Lung microvascular endothelial cell (primary cell): Measurements from ENCODE around the gene CLEC18A. TPM values are rescaled to one million over a fixed set of nuclear protein-coding genes. Genes with fewer than 3 reads are reported as not detected.
A peak's percentile ranks its signal among the peaks of the same experiment; 100 is the strongest.
"Not testable (repeated sequence)": the region's sequence is repeated elsewhere in the genome, so short reads cannot be mapped to it uniquely, and the experiment has no call there.

Experiments
- DNase-seq, 2 donors: peaks; one replicate each; pipeline versions ENCODE4 v3.0.0 to v3.0.0-alpha.2; 2010; ENCODE audit warnings: low read depth in 2 of 2
- total RNA-seq: library from RNA; depleted of rRNA; stranded (reverse); fragments of >200 nt; gene quantifications from 2 replicates; pipeline ENCODE4 v1.2.1, GENCODE V29; 2014

Gene CLEC18A
- not detected in 2 replicates for total RNA-seq

- DNase-seq: not testable (repeated sequence)
Observed at GRCh38 chr16:69951017-69951671, at the start of gene CLEC18A. CLEC18A (plus strand) TSS chr16:69951334; CDS start chr16:69951367, 33 bp downstream.

- no peak for DNase-seq
Observed at GRCh38 chr16:69903865-69904415, 47.2 kb upstream of the CLEC18A start.

DNA sequence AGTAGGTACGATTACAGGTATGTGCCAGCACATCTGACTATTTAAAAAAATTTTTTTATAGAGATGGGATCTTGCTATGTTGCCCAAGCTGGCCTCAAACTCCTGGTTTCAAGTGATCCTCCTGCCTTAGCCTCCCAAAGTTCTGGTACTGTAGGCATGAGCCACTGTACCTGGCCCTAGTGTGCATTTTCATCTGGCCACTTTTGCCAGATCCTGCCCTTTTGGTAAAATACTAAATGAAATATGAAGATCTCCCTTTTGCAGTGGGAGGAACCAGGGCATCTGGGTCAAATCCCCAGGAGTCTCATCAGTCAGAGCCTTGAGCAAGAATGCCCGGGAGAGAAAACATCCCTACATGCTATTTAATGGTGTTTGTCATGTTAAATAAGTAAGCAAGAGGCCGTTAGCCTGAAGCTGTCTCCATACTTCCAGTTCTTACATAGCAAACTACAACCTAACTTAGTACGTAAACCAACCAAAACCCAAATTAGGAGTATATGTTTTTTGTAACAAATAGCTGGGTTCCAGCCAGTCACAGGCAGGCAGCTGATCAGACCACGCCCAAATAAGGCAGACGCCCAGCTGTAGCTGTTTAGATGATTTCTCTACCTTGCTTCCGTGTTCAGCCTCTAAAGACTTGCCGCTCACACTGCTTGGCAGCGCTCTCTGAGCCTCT, 46.5 kb upstream of the CLEC18A start:
- DNase-seq: no peak

DNA sequence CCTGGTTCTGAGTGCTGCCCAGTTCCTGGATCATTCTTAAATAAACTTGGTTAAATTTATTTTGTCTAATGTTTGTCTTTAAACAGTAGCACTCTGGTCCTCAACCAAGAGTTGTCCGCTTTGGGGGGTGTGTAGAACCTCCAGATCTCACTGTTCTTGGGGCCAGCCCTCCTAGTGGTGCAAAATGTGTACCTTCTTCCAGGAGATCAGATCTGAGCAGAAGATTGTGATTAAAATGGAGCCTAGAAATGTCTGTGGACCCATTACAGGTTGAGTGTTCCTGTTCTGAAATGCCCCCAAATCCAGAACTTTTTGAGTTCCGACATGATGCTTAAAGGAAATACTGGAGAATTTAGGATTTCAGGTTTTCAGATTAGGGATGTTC, 46.0 kb upstream of the CLEC18A start:
- no peak for DNase-seq

GRCh38 chr16:69906838-69907401, 44.2 kb upstream of the CLEC18A start:
- no peak for DNase-seq

DNA sequence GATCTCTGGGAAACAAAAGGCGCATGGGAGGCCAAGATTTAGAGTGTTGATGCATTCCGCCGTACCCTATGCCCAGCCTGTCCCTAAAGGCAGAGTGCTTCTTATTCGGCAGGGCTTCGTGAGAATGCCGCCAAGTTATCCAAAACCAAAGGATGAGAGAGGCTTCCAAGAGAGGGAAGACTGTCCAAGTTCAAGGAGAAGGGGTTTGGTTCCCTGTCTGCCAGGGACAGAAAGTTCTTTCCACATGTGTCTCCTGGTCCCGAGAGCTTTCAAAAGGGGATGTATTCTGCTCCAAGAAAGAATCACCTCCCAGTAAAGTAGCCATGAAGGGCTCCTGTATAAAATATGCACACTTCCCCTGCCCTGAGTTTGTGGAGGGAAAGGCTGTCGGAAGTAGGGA, 42.1 kb upstream of the CLEC18A start:
- no peak for DNase-seq

GRCh38 chr16:69909760-69910159, 41.4 kb upstream of the CLEC18A start:
- no peak for DNase-seq

DNA sequence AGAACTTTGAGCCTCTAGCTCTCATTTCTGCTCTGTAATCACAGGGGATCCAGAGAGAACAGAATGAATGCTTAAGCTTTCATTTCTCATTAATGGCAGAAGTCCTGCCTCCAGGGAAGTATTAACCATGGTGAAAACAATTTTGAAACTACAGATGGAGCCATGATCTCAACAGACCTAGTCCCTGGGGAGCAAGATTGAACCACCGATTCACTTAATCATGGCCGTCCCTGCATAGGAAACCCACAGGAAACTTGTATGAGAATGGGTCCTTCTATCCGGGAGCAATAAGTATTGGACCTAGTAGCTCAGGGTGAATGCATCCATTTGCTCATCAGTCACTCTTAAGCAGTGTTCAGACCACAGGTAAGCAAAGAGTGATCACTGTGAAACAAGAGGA, 40.2 kb upstream of the CLEC18A start:
- no peak for DNase-seq

DNA sequence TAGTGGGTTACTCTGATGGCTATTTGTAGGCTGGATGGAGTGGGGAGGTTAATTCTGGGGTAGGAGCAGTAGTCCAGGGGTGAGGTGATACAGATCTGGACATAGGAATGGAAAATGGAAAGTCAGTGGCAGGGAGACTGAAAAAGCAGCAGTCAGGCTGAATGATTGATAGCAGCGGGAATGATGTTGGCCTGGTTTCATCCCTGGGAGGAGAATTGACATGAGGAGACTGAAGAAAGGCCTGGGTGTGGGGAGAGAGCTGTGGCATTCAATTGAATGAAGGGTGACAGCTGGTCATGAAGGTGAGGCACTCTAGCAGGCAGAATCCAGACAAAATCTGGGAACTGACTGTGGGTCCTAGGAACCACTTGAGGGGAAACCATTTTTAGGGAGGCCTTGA, 34.7 kb upstream of the CLEC18A start:
- DNase-seq: peak in 1 of 2 donors; percentile 11

DNA sequence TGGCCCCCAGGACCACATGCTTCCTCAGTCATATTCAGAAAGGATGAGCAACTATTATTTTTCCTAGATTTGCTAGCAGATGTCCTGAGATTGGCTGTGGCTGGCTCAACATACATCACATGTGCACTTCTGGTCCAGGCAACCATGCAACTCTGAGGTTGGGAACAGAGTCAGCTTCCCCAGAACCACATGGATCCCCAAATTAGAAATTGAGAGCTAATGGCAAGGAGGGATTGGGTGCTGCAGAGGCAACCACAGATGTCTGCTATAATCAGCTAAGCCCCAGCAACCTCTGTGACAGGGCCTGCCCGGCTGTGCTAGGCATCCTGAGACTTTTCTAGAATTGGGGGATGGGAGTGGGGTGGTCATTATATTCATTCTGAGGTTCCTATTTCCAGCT, 33.8 kb upstream of the CLEC18A start:
- peak in 1 of 2 donors; percentile 18 for DNase-seq

DNA sequence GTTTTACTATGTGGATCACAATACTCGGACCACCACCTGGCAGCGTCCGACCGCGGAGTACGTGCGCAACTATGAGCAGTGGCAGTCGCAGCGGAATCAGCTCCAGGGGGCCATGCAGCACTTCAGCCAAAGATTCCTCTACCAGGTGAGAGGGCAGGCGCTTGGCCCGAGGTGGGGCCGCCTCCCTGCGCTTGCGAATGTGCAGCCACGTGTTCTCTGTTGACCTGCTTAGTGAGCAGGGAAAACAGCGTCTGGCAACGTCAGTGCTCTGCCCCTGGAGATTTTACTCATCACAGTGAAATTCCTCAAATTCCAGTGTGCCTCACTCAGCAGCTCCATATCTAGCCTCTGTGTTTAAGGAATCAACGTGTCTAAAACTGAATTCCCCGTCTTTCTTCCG, 33.4 kb upstream of the CLEC18A start:
- peak; percentile 60 to 80 for DNase-seq

- DNase-seq: no peak
Observed at GRCh38 chr16:69918241-69918640, 32.9 kb upstream of the CLEC18A start.

- no peak for DNase-seq
Observed at GRCh38 chr16:69921127-69921526, 30.0 kb upstream of the CLEC18A start.

- no peak for DNase-seq
Observed at GRCh38 chr16:69922200-69922599, 28.9 kb upstream of the CLEC18A start.

DNA sequence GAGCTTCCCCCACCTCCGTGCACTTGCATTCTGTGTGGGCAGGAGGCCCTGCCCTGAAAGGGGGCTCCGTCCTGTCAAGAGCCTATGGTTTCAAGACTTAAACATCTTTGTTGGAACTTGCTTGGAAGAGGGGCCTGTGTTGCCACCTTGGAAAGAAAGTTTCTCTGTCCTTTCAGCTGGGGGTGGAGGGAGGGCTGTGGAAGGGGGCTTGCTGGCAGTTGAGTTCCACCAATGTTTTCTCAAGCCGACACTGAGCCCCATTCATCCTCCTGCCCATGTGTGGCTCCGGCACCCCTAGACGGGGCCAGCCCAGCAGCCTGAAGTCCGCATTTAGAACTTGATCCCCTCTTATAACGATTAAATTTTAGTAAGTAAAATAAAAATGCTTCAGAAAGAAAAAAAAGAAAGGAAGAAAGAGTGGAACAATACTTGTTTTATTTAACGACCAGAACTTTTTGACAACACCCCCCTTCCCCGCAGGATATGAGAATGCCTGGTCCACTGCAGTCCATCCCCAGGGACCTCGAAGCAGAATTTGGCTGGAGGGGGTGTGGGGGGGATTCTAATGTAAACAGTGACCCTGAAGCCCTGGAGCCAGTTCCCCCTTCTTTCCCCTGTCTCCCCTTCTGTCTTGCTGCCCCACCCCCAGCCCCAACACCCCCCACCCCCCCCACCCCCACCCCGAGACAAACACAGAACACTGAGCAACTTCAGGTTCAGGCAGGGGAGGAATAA, 26.9 kb upstream of the CLEC18A start:
- DNase-seq: no peak

GRCh38 chr16:69924777-69925191, 26.4 kb upstream of the CLEC18A start:
- peak in 1 of 2 donors; percentile 74 for DNase-seq

DNA sequence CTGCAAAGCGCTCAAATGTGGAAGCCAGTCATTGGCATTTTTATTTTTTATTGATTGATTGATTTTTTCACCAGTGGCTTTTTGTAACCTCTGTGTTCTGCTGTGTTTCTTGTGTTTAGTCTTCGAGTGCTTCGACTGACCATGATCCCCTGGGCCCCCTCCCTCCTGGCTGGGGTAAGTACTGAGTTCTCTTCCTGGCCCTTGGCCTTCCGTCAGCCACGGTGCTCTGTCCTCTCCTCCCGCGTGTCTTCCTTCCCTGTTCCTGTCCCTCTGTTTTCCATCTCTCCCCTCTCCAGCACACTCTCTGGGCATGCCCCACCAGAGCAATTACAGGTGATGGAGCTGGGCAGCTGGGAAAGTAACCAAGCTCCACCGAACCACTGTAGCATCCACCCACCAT, 25.8 kb upstream of the CLEC18A start:
- DNase-seq: no peak

DNA sequence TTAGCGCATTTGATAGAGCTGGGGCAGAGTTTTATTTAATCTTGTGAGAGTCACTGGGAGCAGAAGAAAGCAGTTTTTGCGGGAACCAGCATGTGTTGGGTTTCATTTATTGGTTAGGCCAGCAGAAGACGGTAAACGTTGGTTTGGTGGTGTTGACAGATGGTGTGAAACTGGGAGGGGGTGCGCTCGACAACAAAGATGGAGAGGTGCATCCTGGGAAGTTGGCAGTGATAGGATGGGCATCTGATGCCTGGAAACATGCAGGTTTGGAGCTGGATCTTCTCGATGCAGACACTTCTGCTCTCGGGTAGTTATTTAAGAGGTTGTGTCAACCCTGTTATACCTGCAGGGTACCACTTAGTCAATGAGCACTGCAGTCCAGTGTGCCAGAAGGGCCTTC, 24.9 kb upstream of the CLEC18A start:
- DNase-seq: no peak

GRCh38 chr16:69927056-69927757, 23.9 kb upstream of the CLEC18A start:
- peak in 1 of 2 donors; percentile 38 for DNase-seq

GRCh38 chr16:69928856-69929400, 22.2 kb upstream of the CLEC18A start:
- DNase-seq: no peak

DNA sequence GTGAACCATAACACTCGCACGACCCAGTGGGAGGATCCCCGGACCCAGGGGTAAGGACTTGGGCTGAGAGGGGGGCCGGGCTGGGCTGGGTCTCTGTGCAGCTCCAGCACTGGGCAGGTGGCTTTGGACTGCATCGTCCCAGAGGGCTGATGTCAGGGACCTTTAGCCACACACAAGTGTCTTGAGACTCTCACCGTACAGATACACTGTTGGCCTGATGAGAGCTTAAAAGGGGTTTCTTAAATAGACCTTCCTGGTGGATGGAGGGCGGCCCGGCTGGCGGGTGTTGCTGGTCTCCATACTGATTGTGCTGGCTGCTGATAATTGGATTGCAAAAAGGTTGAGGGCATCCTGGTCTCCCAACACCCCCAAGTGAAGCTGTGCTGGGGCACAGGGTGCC, 21.7 kb upstream of the CLEC18A start:
- DNase-seq: no peak
